HG03095 (cell line): Measurements from ENCODE around the gene CCDC158.
"Not testable (repeated sequence)": the region's sequence is repeated elsewhere in the genome, so short reads cannot be mapped to it uniquely, and the experiment has no call there.

Experiments used
- ATAC-seq: cut with Tn5 transposase; IDR thresholded peaks from one replicate; pipeline ENCODE4 v1.9.1; 2021; ENCODE audit warnings: moderate library complexity; ENCODE audit not compliant: unreplicated experiment

The CCDC158 gene

DNA sequence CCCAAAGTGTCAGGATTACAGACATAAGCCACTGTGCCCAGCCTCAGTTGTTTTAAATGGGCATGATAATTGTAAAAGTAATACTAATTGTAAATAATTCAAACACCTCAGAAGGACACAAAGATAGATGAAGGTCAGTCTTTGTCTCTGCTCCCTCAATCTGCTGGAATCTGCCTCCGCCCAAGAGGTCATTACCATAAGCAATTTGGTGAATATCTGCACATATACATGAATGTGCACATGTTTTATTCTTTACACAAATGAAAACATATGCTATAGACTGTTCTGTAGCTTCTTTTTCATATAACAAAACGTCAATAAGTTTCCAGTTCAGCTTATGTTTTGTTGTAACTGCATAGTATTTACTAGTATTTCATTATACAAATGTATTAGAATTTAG is 107.4 kb downstream of the CCDC158 start:
- ATAC-seq = no peak

DNA sequence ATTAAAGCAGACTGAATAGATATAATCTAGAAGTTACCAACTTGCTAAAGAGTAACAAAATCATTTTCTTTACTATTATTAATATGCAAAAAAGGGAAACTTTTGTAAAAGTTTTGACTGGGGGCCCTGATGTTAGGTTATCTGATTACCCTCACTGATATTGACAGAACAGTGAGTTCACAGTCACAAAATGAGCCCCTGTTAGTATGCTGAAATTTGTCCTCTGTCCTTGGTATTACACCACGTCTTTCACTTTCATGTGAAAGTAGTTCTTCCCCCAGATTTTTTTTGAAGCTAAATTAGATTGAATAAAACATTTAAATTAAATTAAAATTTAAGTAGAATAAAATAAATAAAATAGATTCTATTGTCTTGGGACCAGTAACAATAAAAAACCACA is 108.5 kb downstream of the CCDC158 start:
- no peak for ATAC-seq

GRCh38 chr4:76311896-76312331 is 109.0 kb downstream of the CCDC158 start:
- ATAC-seq = no peak

DNA sequence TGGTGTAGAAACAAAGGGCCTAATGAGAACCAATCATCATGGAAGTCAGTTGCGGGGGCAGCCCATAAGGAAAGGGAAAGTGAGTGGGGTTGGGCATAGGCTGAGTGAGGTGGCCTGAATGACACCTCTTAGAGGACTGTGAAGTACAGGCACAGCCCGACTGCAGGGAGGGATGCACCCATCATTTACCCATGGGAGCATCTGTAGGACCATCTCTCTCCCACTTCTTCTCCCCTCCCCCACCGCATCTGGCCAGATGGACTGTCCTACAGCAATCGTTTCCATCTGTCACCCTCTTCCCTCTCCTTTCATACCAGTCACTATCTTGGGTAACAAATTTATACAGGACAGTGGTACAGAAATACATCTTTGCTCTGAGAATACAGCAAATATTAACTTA is 110.3 kb downstream of the CCDC158 start:
- no peak for ATAC-seq

DNA sequence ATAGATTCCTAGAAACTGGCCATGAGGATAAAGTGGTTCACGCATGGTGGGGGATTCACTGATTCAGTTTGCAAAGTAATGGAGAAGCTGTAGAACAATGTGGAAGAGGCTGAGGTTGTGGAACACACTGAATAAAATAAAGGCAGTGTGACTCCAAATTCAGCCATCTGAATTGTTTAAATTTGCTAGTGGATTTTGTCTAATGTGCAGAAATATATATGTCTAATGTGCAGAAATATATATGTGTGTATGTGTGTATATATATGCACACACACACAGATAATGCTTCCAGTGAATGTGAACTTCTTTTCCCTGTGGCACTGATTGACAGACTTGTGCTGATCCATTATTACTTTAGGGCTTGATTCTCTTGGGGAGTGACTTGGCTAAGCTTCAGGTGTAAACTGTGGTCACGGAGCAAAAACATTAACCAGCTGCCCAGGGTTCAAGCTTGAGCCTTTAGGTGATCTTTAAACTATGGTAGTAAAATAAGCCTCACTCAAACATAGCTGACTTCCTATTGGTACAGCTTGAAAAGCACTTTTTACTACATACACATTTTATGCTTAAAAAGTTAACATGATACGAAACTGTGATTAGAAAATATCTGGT is 110.9 kb downstream of the CCDC158 start:
- no peak for ATAC-seq

DNA sequence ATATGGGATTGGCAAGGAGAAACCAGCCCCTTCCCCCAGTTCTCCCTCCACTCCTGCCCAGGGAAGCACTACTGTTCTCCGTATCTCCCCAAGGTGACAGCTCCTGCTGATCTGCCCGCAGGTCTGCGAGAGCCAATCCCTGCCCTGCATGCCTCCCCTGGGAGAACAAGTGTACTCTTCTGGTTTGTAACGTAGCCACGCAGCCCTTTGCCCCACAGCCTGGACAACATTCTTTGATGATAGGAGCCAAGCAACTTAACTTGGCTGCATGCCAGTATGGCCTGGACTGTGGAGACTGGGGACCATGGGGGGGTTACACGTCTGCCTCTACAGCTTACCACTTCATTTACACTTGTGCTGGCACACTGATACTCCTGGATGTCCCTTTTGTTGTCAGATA is 112.4 kb downstream of the CCDC158 start:
- no peak for ATAC-seq

- ATAC-seq = no peak
Measured at GRCh38 chr4:76307660-76308014, 113.3 kb downstream of the CCDC158 start.

DNA sequence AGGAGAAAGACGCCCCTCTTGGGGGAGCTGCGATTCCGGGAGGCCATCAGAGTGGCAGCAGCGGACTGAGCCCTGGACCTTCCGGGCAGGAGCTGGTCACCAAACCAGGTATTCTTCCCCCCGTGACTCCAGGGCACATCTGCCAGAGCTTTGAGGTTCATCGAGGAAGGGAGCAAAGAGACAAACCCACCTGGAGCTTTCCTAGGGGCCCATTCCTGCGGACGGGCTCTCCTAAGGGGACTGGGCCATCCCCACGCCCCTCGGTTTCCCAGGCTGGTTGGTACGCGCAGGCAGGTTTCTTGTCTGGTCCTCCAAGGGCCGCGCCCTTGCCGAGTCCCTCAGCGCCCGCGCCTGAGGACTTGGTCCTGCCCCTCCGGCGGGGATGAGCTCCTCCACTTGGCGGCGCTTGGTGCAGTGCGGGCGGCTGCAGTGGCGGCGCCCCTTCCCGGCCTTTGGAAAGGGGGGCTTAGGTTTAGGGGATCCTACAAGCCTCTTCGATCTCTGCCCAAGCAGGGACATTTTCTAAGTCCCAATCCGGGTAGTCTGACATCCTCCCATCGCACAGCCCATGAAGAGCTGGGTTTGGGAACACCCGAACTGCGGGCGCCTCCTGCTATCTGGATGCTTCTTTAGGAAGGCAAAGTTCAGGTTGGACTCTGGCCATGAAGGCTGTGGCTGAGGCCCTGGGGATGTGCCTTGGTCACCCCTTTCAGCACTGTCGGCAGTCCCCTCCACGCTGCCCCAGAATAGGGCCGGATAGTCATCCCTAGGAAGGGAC is 113.9 kb downstream of the CCDC158 start:
- ATAC-seq = no peak

DNA sequence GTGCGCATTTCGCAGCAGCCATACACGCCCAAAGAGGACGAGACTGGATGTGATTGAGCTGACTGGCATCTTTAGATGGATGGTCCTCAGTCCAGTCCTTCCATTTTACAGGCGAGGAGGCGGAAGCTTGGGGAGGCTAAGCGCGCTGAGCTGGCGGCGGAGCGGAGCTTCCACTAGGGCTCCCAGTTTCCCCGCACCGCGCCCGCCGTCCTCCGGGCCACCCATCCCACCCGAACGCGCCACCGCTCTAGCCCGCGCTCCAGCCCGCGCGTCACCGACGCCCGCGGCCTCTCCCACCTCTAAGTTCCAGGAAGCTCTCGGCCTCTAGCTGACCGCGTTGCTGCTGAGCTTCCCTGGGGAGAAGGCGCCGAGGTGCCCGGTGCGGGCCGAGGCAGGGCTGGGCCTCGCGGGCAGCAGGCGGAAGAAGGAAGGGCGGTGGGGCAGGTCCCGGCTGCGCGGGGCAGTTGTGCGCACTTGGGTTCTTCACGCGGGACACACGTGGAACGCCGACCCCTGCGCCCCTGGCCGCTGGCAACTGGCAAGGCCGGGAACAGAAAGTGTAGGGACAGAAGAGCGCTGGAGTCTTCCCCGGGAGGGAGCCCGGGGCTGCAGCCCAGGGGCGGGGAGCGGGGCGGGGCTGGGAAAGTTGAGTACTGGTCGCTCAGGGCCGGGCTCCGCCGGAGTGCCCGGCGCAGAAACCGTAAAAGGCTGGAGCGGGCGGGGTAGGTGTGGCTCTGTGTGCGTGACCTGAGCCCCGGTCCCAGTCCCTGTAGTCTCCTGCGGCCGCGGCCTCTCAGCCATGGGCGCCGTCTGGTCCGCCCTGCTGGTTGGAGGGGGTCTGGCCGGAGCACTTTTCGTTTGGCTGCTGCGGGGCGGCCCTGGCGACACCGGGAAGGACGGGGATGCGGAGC is 114.7 kb downstream of the CCDC158 start, which contains the start of gene STBD1:
STBD1 (plus strand) TSS at position 763 of the 911 bp plus-strand sequence; CDS start at position 800, 37 bp downstream.
- ATAC-seq = no peak

DNA sequence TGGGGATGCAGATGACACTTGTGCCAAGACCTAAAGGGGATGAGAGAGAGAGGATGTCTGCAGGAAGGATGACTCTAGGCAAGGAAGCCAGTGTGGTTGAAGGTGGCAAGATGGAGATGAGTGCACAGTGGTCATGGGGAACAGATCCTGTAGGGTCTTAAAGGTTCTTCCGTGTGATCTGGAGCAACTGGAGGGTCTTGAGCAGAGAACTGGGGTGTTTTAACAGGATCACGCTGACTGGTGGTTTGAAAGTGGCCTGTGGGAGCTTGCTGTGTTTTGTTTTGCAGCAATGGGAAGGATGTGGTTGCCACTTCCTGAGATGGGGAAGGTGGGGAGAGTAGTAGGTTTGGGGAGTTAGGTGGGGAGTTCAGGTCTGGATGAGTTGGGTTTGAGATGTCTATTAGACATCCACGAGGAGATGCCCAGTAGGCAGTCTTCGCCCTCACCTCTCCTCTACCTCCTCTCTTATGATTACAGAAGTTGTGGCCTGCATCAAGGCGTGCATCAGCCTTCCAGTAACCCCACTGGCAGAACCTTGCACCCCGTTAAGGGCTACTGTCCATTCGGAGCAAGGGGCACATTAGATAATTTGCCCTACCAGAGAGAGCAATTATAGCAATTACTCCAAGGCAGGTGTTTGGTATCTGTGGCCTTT is 115.8 kb downstream of the CCDC158 start:
- no peak for ATAC-seq

- no peak for ATAC-seq
Measured at GRCh38 chr4:76302826-76303438, 118.0 kb downstream of the CCDC158 start.

DNA sequence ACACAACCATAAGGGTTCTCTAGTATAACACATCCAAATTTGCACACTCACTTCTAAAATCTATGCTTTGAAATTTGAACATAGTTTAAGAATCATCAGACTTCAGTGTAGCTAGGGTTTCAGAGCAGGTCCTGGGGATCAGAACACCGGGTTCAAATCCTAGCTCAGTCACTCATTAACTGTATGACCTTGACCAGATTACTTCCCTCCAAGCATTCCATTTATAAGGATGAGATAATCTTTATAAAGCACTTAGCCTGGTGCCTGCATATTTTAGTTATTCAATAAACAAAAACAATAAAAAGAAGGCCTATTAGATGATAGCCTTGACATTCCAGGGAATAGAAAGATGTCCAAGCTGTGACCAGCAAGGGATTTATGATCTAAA is 119.2 kb downstream of the CCDC158 start:
- ATAC-seq = no peak

DNA sequence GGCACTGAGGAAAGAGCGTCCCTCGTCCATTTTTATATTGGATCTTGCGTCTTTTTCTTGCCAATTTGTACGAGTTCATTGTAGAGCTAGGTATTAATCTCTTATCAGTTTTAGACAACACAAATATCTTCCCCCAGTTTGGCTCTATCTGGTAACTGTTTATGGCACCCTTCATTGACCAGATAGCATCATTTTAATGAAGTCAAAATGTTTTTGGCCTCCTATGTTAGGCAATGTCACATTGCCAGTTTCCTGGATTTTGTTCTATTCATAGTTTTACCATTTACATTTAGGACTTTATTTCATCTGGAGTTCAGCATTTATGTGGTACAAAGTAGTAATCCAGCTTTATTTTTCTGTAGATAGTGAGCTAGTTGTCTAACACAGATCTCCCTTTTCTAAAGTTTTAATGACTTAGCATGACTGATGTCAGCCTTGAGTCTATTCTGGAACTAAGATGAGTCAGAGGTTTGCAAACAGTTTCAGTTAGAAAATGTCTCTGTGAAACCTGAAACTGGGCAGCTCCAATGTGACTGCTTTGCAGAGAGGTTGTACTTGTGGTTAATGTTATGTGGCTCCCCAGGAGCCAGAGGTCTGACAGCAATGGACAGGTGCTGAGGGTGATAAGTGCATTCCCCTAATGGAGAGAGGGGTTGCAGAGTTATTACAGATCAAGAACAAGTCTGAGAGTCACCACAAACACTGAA is 119.7 kb downstream of the CCDC158 start:
- peak; percentile 99 for ATAC-seq

DNA sequence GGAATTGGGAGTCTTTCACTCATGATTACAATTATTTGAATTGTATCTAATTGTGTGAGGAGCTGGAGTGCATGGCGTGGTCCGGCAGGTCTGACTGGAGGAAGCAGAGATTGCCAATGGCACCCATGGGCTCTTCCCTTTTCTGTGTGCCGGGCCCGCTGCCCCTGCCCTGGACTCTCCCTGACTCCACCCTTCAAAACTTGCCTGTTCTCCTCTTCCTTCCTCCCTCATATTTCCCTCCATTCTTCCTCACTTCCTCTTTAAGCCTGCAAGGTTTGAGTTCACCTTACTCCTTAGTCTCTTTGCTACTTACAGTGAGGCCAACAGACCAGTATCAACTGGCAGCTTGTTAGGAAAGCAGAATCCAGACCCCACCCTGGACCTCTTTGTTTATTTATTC is 120.9 kb downstream of the CCDC158 start:
- no peak for ATAC-seq

- ATAC-seq = no peak
Measured at GRCh38 chr4:76298227-76298626, 122.7 kb downstream of the CCDC158 start.

DNA sequence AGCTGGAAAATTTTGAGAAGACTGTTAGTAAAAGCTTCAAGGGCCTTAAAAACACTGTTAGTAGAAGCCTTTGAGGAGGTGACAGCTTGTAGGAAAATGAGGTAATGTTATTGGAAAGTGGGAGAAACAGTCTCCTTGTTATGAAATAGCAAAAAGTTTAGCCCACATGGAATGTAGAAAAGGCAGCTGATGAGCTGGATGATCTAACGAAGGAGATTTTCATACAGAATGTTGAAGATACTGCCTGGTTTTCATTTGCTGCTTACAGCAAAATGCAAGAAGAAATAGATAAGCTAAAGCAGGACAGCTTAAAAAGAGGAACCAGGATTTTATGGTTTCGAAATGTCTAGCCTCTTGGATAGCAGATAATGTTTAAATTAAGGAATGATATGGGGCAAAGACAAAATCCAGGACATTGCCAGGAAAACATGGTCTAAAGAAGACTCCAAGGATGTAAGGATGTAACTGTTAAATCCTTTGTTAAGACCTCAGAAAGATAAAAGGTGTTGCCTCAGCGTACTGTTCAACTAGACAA is 124.6 kb downstream of the CCDC158 start:
- ATAC-seq = no peak

DNA sequence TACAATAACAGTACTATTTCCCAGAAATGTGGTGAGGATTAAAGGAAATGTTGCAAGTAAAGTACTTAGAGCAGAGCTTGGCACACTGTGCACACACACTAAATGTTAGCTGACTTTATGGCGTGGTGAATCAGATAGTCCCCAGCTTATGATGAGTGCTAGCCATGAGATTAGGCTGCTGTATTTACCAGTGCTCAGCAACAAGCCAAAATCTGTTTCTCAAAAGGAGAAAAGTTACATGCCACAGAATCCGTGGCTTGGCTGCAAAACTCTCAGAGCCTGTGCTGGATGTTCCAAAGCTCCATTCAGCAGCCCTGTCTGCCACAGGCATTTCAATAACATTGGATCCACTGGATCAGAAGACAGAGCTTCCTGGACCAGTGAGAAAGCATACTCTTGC is 127.2 kb downstream of the CCDC158 start:
- ATAC-seq = no peak

GRCh38 chr4:76292730-76293129 is 128.2 kb downstream of the CCDC158 start:
- no peak for ATAC-seq

- ATAC-seq = not testable (repeated sequence)
Measured at GRCh38 chr4:76287811-76288210, 133.1 kb downstream of the CCDC158 start.

DNA sequence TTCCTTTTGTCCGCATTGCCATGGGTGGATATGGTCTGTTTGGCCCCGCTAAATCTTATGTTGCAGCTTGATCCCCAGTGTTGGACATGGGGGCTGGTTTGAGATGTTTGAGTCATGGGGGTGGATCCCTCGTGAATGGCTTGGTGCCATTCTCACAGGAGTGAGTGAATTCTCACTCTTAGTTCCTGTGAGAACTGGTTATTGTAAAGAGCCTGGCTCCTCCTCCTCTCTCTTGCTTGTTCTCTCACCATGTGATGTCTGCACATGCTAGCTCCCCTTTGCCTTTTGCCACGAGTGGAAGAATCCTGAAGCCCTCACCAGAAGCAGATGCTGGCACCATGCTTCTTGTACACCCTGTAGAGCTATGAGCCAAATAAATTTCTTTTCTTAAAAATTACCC is 137.0 kb downstream of the CCDC158 start:
- ATAC-seq = no peak
